ENCODE measurements around the gene SULT4A1.

Gene SULT4A1

DNA sequence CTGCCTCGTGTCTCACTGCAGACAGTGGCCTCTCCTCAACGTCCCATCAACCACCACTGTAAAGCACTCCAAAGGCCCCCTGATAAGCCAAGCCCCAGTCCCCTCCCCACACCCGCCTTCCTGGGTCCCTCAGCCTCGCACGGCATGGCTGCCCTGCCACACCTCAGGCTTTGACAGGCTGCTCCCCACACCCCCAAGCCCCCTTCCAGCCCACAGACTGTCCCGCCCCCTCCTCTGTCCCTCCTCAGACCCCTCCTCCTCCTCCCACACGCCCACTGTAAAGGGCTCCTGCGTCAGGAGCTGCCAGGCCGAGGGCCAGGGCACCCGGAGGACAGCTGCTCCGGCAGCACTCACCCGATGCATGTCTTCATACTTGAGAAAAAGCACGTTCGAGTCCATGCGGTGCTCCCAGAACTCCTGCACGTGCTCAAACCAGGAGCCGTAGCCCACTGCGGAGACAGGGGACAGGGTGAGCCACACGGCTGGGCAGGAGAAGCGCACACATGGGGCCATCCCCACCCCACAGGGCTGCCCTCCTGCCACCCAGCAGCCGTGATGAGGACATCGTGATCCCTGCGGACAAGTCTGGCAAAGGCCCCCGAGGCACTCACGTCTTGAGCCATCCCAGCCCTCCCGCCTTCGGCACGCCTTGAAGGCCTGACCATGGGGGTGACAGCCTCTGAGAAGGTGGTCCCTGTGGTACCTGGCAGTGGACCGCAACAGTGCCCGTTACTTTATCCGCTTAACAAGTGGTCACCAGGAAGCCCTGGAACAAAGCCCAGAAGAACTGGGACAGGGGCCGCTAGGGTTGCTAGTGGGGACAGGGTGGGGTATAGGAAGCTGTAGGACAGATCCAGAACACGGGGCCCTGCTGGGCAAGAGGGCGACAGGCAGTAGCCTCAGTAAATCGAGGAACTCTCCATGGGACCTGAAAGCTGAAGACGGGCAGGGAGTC, 28.8 kb downstream of the SULT4A1 start:
- no peak for DNase-seq
- H3K27me3 Mint-ChIP-seq: peaks cover 20% of the 10 kb centered on the region
- H3K27ac Mint-ChIP-seq: no peak overlapping the region
- no peak for ATAC-seq
- H3K9me3 Mint-ChIP-seq: no peaks in the 10 kb centered on the region
- H3K4me1 Mint-ChIP-seq: no peaks in the 10 kb centered on the region
- H3K4me3 Mint-ChIP-seq: no peak overlapping the region

DNA sequence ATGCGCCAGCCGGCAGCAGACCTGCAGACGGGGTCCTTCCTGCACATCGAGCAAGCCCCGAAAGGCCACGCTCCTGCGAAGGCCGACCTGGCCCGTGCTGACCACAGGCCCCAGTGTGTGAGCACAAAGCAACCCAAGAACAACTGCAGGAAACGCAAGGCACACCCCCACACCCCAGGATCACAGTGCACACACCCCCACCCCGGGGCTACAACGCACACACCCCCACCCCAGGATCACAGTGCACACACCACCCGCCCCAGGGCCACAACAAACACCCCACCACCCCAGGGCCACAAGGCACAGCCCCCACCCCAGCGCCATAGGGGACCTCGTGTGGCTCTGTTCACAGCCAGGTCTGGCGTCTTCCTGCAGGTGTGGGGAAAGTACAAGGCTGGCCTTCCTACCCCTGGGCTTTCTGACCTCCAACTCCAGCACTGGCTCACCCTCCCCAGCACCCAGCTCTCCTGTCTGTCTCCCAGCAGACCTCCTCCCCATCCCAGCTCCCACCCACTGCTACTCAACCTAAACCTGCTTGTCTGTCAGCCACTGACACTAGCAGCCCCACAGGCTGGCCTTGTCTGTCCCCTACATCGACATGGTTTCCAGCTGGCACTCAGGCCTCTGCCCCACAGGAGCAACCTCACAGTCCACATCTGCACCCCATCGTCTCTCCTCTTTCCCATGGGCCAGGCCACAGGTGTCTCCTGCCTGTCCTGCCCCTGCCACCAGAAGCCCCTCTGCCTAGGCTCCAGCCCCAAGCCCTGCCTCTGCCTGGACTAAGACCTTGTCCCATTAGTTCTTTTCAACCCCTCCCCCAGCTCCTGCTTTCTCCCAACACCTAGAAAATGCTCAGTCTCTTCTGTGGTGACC, 29.7 kb downstream of the SULT4A1 start:
- Mint-ChIP-seq H3K27me3 (peaks cover 20% of the 10 kb centered on the region), H3K27ac (no peak overlapping the region), H3K9me3 (no peaks in the 10 kb centered on the region), H3K4me1 (no peaks in the 10 kb centered on the region), H3K4me3 (no peak overlapping the region)
- DNase-seq (no peak), ATAC-seq (peak; percentile 31)

DNA sequence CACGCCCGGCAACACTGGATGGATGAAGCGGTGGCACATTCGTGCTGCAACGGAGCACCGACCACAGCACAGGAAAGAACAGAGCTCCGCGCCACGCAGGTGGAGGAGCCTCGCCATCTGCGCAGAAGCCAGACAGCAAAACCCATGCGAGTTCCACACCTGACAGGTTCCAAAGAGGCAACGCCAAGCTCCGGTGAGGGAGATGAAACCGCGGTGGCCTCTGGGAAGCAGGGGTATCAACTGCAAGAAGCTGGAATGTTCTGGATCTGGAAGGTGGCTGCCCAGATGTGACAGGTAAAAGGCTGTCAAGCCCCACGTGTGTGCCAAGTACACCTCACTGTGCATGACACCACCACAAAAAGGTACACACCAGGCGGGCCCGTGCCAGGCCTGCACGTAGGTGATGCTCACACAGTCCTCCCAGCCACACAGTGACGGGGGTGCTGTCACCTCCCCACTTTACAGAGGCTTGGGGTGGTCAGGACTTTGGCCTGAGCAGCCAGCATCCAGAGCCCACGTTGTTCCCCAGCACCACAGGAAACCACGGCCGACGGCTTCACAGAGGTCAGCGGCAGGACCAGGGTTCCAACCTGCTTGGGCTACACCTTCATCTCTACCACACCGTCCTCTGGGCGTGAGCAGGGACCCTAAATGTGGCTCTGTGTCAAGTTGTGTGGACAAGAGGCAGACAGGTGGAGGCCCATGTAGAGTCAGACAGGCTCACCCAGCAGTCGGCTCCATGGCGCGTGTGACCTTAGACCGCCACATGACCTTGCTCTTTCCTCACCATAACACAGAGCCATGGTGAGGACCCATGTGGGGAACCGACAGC, 30.5 kb downstream of the SULT4A1 start:
- no peaks in the 10 kb centered on the region for H3K4me1 Mint-ChIP-seq
- H3K27me3 Mint-ChIP-seq: peaks cover 20% of the 10 kb centered on the region
- no peak overlapping the region for H3K27ac Mint-ChIP-seq
- ATAC-seq (no peak), DNase-seq (no peak)
- H3K9me3 Mint-ChIP-seq: no peaks in the 10 kb centered on the region
- no peak overlapping the region for H3K4me3 Mint-ChIP-seq

DNA sequence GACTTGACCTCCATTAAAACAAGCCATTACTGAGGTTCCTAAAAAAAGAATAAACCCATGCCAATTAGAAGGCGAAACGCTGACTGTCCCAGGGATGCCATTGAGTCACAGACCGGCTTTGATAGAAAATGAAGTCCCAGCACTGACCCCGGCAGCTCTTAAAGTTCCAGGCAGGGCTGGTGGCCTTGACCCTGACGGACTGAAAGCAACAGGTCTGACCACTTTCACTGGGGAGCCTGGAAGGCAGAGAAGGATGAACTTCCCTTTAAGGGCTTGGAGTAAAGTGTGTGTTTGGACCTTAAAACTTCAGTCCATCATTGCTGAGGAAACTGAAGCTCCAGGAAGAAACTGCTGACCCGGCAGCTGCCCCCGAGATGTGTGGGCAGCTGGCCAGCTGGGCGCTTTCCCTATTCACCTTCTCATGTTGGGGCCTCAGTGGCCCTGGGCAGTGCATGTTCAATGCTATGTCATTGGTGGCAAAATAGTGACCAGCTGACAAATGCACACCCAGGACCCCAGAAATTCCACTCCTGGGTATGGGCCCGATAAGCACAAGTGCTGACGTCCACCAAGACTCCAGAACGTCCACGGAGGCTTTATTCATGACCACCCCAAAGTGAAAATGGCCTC, 31.3 kb downstream of the SULT4A1 start:
- Mint-ChIP-seq H3K4me3 (no peak overlapping the region), H3K9me3 (no peaks in the 10 kb centered on the region), H3K27ac (no peak overlapping the region), H3K27me3 (peaks cover 20% of the 10 kb centered on the region), H3K4me1 (no peaks in the 10 kb centered on the region)
- DNase-seq (no peak), ATAC-seq (no peak)

DNA sequence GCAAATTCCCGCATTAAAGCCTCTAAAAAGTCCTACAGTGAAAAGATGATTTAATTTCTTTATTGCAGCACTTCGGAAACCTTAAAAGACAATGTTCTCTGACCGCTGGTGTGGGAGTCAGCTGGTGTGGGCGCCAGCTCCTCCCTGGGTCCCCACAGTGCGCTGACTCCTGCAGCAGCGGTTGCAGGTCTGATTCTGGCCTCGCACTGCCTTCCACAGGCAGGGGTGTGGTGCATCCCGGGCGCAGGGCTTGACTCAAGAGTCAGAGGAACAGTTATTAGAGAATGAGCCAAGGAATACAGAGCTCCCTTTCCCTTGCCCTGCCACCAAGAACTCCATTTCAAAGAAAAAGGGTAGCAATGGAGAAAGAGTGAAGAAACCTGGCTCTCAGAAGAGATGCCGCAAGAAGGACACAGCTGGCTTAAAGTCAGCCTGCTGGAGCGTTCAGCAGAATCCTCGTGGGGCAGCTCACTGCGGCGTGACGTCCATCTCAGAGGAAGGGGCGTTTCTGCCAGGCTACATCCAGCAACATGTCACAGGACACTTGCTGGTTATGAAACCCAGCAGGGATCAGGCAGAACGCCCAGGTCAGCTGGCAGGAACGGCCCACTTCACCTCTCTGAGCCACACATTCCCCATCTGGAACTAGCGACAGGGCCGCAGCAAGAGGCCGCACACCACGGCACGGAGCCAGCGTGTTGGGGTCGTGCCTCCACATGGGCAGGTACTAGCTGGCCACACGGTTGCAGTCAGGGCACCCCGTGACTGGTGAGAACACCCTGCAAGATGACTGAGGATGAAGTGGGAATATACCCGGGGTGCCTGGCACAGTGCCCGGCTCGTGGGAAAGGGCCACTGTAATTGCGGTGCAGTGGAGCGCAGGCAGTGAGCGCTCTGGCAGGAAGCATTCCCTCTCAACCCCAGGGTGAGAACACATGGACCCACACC, 32.1 kb downstream of the SULT4A1 start:
- ATAC-seq (no peak), DNase-seq (no peak)
- H3K27me3 Mint-ChIP-seq: peaks cover 15% of the 10 kb centered on the region
- no peaks in the 10 kb centered on the region for H3K4me1 Mint-ChIP-seq
- no peak overlapping the region for H3K4me3 Mint-ChIP-seq
- no peak overlapping the region for H3K27ac Mint-ChIP-seq
- no peaks in the 10 kb centered on the region for H3K9me3 Mint-ChIP-seq

DNA sequence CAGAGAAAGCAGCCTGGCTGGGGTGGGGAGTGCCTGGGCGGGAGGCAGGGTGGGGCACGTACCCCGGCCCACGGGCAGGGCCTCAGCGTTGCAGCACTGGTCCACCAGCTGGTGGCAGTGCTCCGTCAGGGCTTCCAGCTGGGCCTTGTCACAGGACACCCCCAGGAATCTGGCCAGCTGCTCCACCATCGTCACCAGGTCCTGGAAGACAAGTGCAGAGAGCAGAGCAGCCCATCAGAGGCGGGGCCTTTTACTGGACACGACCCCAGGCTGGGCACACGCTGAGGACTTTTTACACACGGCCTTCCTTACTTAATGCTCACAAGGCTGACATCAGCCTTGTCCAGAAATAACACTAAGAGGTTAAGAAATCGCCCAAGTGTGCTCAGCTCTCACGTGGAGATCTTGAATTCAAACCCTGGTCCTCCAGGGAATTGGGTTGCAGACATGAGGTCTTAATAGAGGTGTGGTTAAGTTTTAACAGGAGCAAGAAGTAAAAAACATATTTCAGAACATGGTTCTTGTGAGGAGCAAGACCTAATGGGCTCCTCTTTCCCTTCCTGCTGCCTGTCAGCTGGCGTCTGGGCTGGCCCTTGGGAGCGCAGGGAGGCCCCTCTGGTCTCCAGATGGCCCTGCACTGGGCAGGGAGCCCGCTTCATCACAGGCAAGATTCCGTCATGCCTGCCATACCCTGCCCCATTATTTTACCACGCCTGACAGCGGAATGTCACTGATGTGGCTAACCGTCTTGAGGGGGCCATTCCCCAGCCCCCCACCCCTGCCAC, 33.1 kb downstream of the SULT4A1 start:
- no peaks in the 10 kb centered on the region for H3K9me3 Mint-ChIP-seq

DNA sequence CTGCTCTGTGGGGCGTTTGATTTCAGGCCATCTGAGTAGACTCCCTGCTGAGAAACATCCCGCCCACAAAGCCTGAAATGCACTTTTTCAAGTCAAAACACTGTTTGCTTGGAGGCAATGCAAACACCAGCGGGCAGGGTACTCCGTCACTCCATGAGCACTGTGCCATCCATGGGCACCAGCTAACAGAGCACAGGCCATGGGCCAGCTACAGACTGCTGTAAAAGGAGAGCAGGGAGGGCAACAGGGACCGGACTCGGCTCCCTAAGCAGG, 33.7 kb downstream of the SULT4A1 start:
- ATAC-seq (no peak), DNase-seq (no peak)
- Mint-ChIP-seq H3K9me3 (no peaks in the 10 kb centered on the region), H3K27me3 (peaks cover 23% of the 10 kb centered on the region), H3K4me3 (no peak overlapping the region), H3K27ac (no peak overlapping the region), H3K4me1 (no peaks in the 10 kb centered on the region)

More for the DNA sequence above, 33.1 kb downstream of the SULT4A1 start:
- Mint-ChIP-seq H3K27ac (no peak overlapping the region), H3K27me3 (peaks cover 21% of the 10 kb centered on the region), H3K4me3 (no peak overlapping the region), H3K4me1 (no peaks in the 10 kb centered on the region)
- DNase-seq: no peak
- no peak for ATAC-seq

DNA sequence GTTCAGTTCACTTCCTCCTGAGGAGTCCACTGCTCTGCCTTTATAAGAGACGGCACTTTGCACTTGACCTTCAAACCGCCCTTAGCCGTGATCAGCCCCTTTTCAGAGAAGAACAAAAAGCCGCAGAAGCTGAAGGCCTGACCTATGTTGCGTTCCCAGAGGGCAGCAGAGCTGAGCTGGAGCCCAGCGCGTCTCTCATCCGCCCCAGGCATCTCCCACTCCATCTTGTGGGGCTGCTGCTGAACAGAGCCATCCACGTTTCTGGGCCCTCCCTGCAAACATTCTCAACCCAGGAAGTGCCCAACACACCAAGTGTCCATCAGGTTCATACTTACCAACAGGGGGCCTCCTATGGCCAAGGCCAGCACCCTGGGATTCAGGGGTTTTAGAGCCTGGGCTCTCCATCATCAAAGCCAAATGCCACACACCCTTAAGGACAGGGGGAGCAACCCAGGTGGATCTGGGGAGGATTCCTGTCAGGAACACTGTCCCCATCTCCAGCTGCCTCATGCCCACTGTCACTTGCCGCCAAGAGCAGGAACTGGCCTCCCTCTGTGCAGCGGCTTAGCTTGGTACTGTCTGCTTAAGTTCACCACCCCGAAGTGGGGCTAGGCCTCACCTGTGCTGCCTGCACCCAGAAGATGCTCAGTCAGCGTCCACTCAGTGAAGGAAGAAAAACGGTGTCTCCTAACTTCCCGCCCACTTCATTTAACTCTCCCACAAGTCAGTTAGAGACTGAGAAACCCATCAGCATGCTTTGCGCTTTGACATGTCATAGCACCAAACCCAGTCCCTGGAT, 34.2 kb downstream of the SULT4A1 start:
- ATAC-seq (no peak), DNase-seq (no peak)
- H3K4me3 Mint-ChIP-seq: no peak overlapping the region
- H3K27ac Mint-ChIP-seq: no peak overlapping the region
- no peaks in the 10 kb centered on the region for H3K9me3 Mint-ChIP-seq
- no peaks in the 10 kb centered on the region for H3K4me1 Mint-ChIP-seq
- peaks cover 26% of the 10 kb centered on the region for H3K27me3 Mint-ChIP-seq

DNA sequence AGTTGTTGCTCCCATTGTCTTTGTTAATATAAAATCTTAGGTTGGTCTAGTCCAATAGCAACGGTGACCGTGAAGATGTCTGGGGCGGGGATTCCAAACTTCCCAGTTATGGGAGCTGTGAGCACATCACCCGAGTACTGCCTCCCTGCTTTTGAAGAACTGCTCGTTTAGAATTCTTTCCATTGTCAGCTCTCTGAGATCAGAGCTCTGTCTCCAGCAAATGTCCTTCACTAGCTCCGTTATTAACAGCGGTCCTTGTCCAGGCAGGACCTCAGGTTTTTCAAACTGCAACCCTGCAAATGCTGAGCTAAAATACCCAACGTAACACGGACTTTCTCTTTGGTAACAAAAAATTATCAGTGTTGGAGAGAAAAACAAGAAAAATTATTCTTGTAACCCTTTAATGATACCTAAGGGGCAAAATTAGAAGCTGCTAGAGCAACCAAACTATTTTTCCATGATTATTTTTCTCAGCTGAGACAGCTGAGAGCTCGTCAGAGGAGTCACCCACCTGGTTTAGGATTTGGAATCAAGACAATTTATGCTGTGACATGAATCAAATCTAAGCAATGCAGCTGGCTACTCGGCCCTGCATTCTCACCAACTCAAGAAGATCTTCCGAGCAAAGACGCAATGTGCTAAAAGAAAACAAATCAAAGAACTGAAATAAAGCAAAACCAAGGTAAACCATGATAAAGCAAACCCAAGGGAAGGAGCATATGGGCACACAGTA, 35.1 kb downstream of the SULT4A1 start:
- Mint-ChIP-seq H3K4me3 (no peak overlapping the region), H3K9me3 (no peaks in the 10 kb centered on the region), H3K4me1 (no peaks in the 10 kb centered on the region), H3K27ac (peak overlapping the region in 1 of 2 donors; percentile 8), H3K27me3 (peaks cover 30% of the 10 kb centered on the region)
- DNase-seq (no peak), ATAC-seq (no peak)

DNA sequence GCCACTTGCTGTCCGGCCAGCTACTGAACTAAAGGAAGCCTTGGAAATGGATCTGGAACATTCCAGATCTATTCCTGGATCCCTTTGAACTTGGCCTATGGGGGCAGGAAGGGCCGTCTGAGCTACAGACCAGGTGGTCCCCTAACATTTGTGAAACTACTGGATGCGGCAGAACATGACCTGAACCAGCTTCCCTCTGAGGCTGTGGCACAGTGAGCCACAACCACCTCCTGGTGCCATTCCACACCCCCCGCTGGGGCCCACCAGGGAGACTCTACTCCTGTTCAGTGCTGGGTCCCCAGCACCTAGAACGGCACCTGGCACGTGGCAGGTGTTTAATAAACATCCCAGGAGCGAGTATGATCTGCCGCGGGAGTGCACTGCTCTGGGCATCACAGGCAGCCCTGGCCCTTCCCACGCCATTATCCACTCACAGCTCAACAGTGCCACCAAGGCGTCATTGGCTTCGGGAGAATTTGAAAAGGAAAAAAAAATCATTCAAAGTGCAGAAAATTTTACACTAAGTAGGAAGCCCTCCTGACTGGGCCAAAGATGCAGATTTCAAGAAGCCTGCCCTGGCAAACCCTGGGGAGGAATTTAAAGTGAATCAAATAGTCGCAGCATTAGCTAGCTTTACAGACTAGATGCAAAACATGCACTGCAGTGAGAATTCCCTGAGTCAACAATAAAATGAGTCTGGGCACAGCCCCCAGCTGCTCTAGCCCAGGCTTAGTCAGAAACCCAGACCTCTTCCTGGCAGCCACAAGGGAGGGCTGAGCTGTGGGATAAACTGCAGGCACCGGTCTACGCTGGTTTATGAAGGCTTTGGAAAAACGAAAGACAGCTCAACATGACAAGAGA, 35.9 kb downstream of the SULT4A1 start:
- Mint-ChIP-seq H3K27ac (no peak overlapping the region), H3K9me3 (no peaks in the 10 kb centered on the region), H3K27me3 (peaks cover 38% of the 10 kb centered on the region), H3K4me3 (no peak overlapping the region), H3K4me1 (no peaks in the 10 kb centered on the region)
- no peak for ATAC-seq
- no peak for DNase-seq

DNA sequence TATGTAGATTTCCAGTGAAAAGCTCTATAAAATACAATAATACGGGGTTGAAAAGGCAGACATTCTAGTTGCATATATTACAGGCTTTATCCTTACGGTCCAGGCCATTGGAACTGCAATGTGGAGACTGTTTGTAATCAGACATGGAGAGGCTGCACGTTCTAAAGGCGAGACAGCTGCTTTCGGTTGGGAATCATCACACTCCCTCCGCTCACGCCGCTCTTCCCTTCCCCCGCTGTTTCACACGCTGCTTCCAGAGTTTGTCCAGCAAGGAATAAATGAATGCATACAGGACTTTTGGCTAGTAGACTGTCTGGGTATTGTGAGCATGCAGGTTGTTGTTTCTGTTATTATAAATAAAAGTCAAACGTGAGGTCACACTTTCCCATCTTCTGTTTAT, 36.7 kb downstream of the SULT4A1 start:
- H3K4me3 Mint-ChIP-seq: no peak overlapping the region
- H3K9me3 Mint-ChIP-seq: no peaks in the 10 kb centered on the region
- H3K4me1 Mint-ChIP-seq: no peaks in the 10 kb centered on the region

More for the DNA sequence above, 36.7 kb downstream of the SULT4A1 start:
- ATAC-seq: no peak
- Mint-ChIP-seq H3K27me3 (peaks cover 45% of the 10 kb centered on the region), H3K27ac (peak overlapping the region in 1 of 2 donors; percentile 34)
- no peak for DNase-seq
